Testis (tissue), 3 donors: Measurements from ENCODE around the gene GMPPB. TPM values are rescaled to one million over a fixed set of nuclear protein-coding genes. Genes with fewer than 3 reads are reported as not detected.

Experiments
- DNase-seq: peaks from one replicate; pipeline ENCODE4 v3.0.0-alpha.2; 2019
- H3K27ac ChIP-seq, 2 donors: fragments of 200-600 bp; sonication (generic); one replicate each; pipeline ENCODE4 v1.5.1; 2019
- H3K27me3 ChIP-seq: fragments of 200-600 bp; sonication (generic); one replicate; pipeline ENCODE4 v1.5.1; 2019
- H3K36me3 ChIP-seq: fragments of 200-600 bp; sonication (generic); one replicate; pipeline ENCODE4 v1.5.1; 2017; ENCODE audit warnings: low read depth; ENCODE audit errors: missing control alignments
- H3K4me1 ChIP-seq: fragments of 200-600 bp; sonication (generic); one replicate; pipeline ENCODE4 v1.5.1; 2019
- H3K4me3 ChIP-seq, 2 donors: fragments of 200-600 bp; sonication (generic); one replicate each; pipeline ENCODE4 v1.5.1; 2017 to 2019
- H3K9me3 ChIP-seq: fragments of 200-600 bp; sonication (generic); one replicate; pipeline ENCODE4 v1.5.1; 2017
- POLR2A ChIP-seq: fragments of 450-650 bp; IDR thresholded peaks from one replicate; pipeline ENCODE4 v1.6.1; 2017; ENCODE audit warnings: antibody characterized with exemption, mild to moderate bottlenecking, moderate library complexity
- WGBS, 2 donors: methylation state at CpG; one replicate each; pipeline ENCODE4 v1.1.5; 2018; 5-methylcytosine and 5-hydroxymethylcytosine counted together
- intact Hi-C: fragments of 100-400 bp; cut with DNase I; formaldehyde crosslinking; loops from one replicate; pipeline ENCODE4 v1.15.1; 2023; ENCODE audit warnings: low total_unique reads
- polyA plus RNA-seq: library from polyadenylated mRNA; stranded (reverse); fragments of 350-450 nt; fragmentation: Illumina TruSeq; extraction: RNeasy Lipid Tissue Mini Kit (QIAGEN cat#74804); gene quantifications from one replicate; pipeline ENCODE4 v1.2.3, GENCODE V29; 2014; ENCODE audit warnings: low read depth, low replicate concordance; ENCODE audit not compliant: insufficient read depth
- total RNA-seq, 2 donors: library from RNA; depleted of rRNA; stranded (reverse); fragments of >200 nt; gene quantifications; one replicate each; pipeline ENCODE4 v1.2.3, GENCODE V29; 2016
- TF ChIP-seq, protein P1 (sequence below), 3 experiments: fragments of 450-650 bp in 2 of 3; fragments of 200-600 bp in 1 of 3; sonication (generic) in 1 of 3; IDR thresholded peaks; one replicate each; pipeline ENCODE4 v1.5.1; 2016 to 2019; ENCODE audit warnings: antibody characterized with exemption in 3 of 3, mild to moderate bottlenecking in 2 of 3, moderate library complexity in 1 of 3

The GMPPB gene
- total and polyA plus RNA-seq, 3 donors from 2014 or later: 15.7 to 23.4 (median 16.8) TPM

DNA sequence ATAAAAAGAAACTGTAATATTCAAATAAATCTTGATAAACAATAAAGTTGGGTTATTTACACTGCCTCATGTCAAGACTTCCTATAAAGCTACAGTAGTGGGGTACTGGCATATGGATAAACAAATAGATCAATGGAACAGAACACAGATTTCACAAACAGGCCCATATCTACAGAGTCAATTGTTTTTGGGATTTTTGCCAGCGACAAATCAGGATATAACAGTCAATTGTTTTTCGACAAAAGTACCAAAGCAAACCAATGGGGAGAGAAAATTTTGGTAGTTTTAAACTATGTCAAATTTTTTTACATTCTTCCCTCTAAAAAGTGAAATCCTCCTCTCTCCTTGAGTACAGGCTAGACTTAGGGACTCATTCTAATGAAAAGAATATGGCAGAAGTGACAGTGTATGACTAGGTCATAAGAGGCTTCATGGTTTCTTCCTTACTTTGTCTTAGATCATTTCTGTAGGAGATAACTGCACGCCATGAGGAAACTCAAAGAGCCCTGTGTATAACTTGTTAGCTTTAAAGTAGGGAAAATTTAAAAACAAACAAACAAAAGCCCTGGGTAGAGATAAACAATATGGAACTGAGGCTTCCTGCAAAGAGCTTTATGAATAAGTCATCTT, 45.6 kb upstream of the GMPPB start:
- TF ChIP-seq, protein P1, sequence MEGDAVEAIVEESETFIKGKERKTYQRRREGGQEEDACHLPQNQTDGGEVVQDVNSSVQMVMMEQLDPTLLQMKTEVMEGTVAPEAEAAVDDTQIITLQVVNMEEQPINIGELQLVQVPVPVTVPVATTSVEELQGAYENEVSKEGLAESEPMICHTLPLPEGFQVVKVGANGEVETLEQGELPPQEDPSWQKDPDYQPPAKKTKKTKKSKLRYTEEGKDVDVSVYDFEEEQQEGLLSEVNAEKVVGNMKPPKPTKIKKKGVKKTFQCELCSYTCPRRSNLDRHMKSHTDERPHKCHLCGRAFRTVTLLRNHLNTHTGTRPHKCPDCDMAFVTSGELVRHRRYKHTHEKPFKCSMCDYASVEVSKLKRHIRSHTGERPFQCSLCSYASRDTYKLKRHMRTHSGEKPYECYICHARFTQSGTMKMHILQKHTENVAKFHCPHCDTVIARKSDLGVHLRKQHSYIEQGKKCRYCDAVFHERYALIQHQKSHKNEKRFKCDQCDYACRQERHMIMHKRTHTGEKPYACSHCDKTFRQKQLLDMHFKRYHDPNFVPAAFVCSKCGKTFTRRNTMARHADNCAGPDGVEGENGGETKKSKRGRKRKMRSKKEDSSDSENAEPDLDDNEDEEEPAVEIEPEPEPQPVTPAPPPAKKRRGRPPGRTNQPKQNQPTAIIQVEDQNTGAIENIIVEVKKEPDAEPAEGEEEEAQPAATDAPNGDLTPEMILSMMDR (IDR thresholded peaks at IDR 0.05): no peak
- no peak for TF ChIP-seq POLR2A
- no peak for DNase-seq
- peak overlapping the region; percentile 45 to 68 for H3K27ac ChIP-seq
- intact Hi-C loops: no loop called here
- 75% methylated on average over 3 of the region's 3 CpGs for WGBS, 2 donors
- peaks cover 18% of the 10 kb centered on the region for H3K4me1 ChIP-seq
- H3K36me3 ChIP-seq: no peaks in the 10 kb centered on the region
- no peaks in the 10 kb centered on the region for H3K27me3 ChIP-seq
- H3K4me3 ChIP-seq: no peak overlapping the region
- no peaks in the 10 kb centered on the region for H3K9me3 ChIP-seq

DNA sequence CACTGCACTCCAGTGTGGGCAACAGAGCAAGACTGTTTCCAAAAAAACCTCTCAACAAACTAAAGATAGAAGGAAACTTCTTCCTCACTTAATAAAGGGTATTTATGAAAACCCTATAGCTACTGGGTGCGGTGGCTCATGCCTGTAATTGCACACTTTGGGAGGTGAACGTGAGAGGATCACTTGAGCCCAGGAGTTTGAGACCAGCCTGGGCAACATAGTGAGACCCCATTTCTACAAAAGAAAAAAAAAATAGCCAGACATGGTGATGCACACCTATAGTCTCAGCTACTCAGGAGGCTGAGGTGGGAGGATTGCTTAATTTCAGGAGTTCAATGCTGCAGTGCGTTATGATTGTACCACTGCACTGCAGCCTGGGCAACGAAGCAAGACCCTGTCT, 40.2 kb upstream of the GMPPB start:
- no peak overlapping the region for H3K27ac ChIP-seq
- intact Hi-C loops: no loop called here
- no peak for TF ChIP-seq POLR2A
- H3K4me3 ChIP-seq: no peak overlapping the region
- DNase-seq: no peak
- whole genome bisulfite sequencing, 2 donors: 84 to 90% methylated on average over 4 of the region's 4 CpGs
- H3K9me3 ChIP-seq: no peaks in the 10 kb centered on the region
- H3K36me3 ChIP-seq: no peaks in the 10 kb centered on the region
- no peaks in the 10 kb centered on the region for H3K27me3 ChIP-seq
- H3K4me1 ChIP-seq: peaks cover 13% of the 10 kb centered on the region

DNA sequence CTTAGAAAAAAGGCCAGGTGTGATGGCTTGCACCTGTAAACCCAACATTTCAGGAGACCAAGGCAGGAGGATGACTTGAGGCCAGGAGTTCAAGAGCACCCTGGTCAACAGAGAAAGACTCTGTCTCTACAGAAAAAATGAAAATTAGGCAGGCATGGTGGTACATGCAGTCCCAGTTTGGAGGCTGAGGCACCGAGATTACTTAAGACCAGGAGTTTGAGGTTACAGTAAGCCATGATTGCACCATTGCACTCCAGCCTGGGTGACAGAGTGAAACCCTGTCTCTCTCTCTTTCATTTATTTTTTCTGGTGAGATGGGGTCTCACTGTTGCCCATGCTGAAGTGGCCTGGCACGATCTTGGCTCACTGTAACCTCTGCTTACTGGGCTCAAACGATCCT, 37.9 kb upstream of the GMPPB start:
- H3K27ac ChIP-seq: no peak overlapping the region
- TF ChIP-seq POLR2A: no peak
- TF ChIP-seq, protein P1 (IDR thresholded peaks at IDR 0.05): no peak
- no peaks in the 10 kb centered on the region for H3K9me3 ChIP-seq
- no peak for DNase-seq
- no peaks in the 10 kb centered on the region for H3K27me3 ChIP-seq
- no peak overlapping the region for H3K4me3 ChIP-seq
- 78 to 92% methylated on average over 3 of the region's 3 CpGs for WGBS, 2 donors
- H3K36me3 ChIP-seq: no peaks in the 10 kb centered on the region
- intact Hi-C loops: no loop called here
- H3K4me1 ChIP-seq: peaks cover 17% of the 10 kb centered on the region

DNA sequence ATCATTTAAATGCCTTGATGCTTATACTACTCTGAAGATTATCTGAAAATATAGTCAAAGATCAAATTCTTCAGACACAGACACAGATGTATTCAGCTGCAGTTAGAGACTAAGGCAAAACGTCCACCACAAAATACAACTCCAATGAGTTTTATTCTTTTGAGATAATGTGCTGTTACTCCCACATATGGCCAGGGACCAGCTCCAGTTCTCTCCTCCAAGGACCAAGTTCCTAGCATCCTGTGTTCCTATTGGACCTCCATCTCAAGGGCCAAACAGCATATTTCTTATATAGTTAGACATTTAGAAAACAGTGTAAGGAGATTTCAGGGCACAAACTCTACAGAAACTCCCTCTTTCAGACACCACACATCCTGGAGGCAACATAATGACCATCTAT, 35.5 kb upstream of the GMPPB start:
- peaks cover 30% of the 10 kb centered on the region for H3K4me1 ChIP-seq

DNA sequence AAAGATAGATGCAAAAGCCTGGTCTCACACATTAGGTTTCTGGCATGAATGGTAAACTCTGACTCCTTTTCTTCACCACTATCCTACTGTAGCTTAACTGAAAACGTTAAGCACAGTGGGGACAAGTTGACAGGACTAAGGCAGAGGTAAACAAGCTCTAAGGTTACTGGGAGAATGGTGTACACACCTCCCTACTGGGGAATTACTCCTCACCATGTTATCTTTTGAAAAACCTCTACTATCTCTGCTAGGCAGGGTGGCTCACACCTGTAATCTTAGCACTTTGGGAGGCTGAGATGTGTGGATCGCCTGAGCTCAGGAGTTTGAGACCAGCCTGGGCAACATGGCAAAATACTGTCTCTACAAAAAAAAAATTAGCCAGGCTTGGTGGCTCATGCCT, 33.4 kb upstream of the GMPPB start:
- peak overlapping the region in 1 of 2 donors; percentile 55 for H3K27ac ChIP-seq
- intact Hi-C loops: no loop called here
- TF ChIP-seq, protein P1 (IDR thresholded peaks at IDR 0.05): no peak
- no peak for TF ChIP-seq POLR2A
- H3K9me3 ChIP-seq: no peaks in the 10 kb centered on the region
- H3K36me3 ChIP-seq: no peaks in the 10 kb centered on the region
- 49 to 85% methylated on average over 2 of the region's 2 CpGs for WGBS, 2 donors
- H3K4me3 ChIP-seq: no peak overlapping the region
- no peak for DNase-seq
- H3K4me1 ChIP-seq: peaks cover 47% of the 10 kb centered on the region
- H3K27me3 ChIP-seq: no peaks in the 10 kb centered on the region

More for the DNA sequence above, 35.5 kb upstream of the GMPPB start:
- Histone ChIP-seq H3K27me3 (no peaks in the 10 kb centered on the region), H3K9me3 (no peaks in the 10 kb centered on the region), H3K4me3 (no peak overlapping the region), H3K27ac (peak overlapping the region; percentile 21 to 51), H3K36me3 (no peaks in the 10 kb centered on the region)
- 27 to 41% methylated on average over 1 of the region's 1 CpG for WGBS, 2 donors
- DNase-seq: peak; percentile 67
- intact Hi-C loops: no loop called here
- TF ChIP-seq, protein P1 (IDR thresholded peaks at IDR 0.05): no peak
- TF ChIP-seq POLR2A: no peak
